ENCODE results near the gene KCNMA1. TPM values are rescaled to one million over a fixed set of nuclear protein-coding genes. Genes with fewer than 3 reads are reported as not detected.
"Not testable (repeated sequence)": the region's sequence is repeated elsewhere in the genome, so short reads cannot be mapped to it uniquely, and the experiment has no call there.

The KCNMA1 gene
- total RNA-seq, 1 donor from 2014 or later: 5.4 TPM

DNA sequence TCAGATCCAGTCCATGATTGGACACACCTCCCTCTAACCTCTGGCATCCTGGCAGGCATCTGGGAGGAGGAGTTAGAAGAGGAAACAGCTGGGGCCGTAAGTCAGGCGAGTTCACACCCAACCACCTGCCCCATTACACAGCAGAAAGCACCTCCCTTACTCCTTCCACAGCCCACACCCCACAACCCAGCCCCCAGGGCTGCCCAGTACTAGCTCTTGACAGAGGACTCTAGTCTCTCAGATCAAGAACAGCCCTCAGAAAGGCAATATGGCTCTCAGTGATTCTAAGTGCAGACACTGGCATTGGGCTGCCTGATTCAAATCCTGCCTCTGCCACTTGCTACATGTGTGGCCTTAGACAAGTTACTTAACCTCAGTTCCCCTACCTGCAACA, 34.1 kb downstream of the KCNMA1 start:
- peak; percentile 57 for ATAC-seq

DNA sequence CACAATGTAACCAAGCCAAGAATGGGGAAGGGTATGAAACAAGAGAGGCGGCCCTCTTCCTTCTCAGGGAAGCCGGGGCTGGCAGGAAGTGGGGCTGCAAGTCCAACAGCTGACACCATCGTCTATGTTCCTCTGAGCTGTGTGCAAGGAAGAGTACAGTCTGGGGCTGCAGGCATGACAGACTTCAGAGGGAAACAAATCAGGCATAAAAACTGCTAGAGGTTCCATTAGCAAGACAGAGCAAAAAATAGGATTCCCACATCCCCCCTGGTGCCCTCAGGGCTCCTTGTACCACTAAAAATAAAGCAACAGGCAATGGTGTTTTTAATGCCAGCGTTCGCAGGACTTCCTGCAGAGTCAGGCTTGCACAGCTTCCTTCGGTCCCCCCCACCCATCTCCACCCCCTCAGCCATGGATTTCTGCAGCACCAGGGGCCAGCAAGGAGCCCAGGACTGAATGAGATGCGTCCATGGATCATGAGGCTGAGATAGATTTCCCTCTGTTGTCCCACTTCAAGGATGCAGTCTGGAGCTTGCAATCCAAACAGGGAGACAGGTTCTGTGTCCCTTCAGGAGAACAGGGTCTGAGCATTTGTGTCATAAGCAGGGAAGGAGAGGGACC, 34.6 kb downstream of the KCNMA1 start:
- no peak for ATAC-seq

- no peak for ATAC-seq
Measured at GRCh38 chr10:77602231-77602912, 35.2 kb downstream of the KCNMA1 start.

DNA sequence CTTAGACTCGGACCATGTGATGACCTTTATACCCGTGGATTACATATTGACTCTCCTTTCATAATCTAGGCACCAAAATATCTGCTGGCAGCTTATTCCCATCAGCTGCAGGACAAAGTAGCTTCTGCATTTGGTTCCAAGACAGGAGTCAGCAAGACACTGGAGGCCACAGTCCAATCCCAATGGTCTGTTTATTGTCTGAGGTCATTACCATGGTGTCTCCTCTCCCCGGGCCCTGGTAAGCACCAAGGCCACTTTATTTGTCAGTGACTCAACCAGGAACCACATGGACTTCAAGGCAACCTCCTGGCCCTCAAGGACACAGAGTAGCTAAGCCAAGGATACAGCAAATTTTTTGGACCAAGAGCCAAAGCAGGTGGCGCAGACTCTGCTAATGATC, 36.1 kb downstream of the KCNMA1 start:
- no peak for ATAC-seq

DNA sequence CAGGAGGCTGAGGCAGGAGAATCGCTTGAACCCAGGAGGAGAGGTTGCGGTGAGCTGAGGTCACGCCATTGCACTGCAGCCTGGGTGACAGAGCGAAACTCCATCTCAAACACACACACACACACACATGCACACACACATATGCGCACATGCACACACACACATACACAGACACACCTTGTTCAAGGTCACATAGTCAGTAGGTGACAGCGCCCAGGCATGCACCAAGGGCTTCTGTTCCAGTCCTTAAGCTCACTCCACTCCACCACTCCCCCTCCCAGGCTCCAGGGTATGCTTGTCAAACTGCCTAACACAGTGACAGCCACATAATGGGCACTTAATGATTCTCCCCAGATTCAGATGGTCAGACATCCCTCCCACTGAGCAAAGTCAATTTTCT, 37.0 kb downstream of the KCNMA1 start:
- no peak for ATAC-seq

DNA sequence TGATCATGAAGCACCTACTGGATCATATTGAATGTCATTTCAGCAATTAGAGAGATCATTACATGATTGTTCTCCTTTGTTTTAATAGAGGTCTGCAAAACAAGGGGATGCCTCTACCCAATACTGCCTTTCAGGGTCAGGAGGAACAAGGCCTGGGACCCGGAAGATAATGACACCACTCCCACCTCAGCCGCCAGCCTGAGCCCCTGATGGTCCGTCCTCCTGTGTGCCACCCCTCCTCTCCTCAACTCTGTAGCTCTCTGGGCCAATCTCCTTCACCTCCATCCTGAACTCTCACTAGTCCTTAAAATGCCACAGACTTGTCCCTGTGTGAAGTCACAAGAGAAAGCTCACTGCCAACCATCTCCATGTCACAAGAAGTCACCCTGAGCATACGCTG, 38.0 kb downstream of the KCNMA1 start:
- no peak for ATAC-seq

- ATAC-seq: no peak
Measured at GRCh38 chr10:77598606-77599005, 39.0 kb downstream of the KCNMA1 start.

DNA sequence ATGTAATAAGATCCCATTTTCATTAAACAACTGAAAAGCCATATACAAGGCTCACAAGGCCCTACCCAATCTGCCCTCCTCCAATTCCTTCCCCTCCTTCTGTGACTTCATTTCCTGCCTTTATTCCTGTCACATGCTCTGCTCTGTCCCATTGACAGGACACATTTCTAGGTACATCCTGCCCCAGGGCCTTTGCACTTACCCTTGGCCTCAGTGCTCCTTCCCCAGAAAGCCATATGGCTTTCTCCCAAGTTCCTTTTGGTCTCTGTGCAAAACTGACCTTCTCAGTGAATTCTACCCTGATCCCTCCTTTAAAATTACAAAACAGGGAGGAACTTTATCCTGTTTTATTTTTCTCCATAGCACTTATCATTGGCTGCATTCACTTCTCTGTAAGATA, 40.0 kb downstream of the KCNMA1 start:
- no peak for ATAC-seq

GRCh38 chr10:77594471-77594783, 43.2 kb downstream of the KCNMA1 start:
- no peak for ATAC-seq

- ATAC-seq: no peak
Measured at GRCh38 chr10:77593771-77594470, 43.7 kb downstream of the KCNMA1 start.

- peak; percentile 98 for ATAC-seq
Measured at GRCh38 chr10:77592946-77593636, 44.5 kb downstream of the KCNMA1 start.

DNA sequence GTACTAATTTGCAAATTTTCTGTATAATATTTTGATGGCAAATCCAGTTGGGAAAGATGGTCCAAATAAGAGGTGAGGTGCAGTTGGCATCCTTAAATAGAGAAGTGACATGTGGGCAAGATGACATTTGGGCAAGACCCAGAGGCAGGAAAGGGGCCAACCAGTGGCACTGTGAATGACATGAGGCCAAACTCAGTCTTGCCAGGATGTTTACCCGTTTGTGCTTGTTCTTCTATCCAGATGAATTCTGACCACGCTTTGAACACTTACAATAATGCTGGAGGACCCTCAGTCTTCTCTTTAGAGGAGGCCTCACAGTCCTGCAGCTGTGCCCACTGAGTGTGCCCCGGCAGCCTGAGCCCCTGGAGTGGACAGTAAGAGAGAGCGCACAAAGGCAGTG, 45.1 kb downstream of the KCNMA1 start:
- ATAC-seq: peak; percentile 14

- ATAC-seq: no peak
Measured at GRCh38 chr10:77591238-77591880, 46.2 kb downstream of the KCNMA1 start.

- no peak for ATAC-seq
Measured at GRCh38 chr10:77590344-77591237, 47.0 kb downstream of the KCNMA1 start.

DNA sequence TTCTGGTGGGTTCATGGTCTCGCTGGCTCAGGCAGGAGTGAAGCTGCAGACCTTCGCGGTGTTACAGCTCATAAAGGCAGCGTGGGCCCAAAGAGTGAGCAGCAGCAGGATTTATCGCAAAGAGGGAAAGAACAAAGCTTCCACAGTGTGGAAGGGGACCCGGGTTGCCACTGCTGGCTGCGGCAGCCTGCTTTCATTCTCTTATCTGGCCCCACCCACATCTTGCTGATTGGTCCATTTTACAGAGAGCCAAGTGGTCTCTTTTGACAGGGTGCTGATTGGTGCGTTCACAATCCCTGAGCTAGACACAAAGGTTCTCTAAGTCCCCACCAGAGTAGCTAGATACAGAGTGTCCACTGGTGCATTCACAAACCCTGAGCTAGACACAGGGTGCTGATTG, 47.9 kb downstream of the KCNMA1 start:
- ATAC-seq: not testable (repeated sequence)

DNA sequence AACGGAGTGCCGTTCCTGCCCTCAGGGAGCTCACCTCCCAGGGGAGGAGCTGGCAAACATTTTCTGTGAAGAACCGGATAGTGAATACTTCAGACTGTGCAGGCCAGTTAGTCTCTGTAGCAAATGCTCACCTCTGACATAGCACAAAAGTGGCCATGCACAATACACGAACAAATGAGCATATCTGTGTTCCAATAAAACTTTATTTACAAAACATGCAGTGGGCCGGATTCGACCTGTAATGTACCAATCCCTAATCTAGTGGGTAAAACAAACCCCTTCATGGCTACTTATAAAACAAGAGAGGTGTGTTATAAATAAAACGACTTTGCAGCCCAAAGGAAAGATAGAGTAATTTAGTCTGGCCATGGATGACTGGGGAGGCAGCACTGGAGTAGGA, 48.7 kb downstream of the KCNMA1 start:
- no peak for ATAC-seq

- ATAC-seq: no peak
Measured at GRCh38 chr10:77587416-77587790, 50.2 kb downstream of the KCNMA1 start.

DNA sequence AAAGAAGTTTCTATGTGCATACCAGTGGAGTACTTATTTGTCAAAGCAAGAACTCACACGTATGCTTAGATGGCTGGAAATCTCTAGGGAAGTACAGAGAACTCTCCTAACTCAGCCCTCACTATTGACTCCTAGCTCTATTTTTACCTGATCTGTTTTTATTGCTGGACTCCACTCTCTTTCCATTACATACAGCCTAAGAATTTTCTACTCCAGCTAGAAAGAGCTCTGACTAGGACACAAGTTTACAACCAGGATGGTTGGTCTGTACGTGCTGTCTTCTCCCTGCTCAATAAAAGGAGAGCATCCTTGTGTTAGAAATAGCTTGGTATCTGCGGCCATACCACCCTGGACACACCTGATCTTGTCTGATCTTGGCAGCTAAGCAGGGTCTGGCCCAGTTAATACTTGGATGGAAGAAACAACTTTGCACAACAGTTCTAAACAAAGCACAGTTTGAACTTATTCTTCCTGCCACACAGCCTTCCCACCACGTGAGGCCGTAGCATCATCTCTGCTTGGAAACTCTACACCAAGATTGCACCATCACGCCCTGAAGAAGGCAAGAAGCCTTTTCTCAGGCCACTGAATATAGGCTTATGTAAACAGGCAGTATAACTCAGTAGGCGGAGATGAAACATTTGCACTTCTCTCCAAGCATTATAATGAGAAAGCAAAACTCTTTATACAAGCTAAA, 50.7 kb downstream of the KCNMA1 start:
- ATAC-seq: peak; percentile 67

DNA sequence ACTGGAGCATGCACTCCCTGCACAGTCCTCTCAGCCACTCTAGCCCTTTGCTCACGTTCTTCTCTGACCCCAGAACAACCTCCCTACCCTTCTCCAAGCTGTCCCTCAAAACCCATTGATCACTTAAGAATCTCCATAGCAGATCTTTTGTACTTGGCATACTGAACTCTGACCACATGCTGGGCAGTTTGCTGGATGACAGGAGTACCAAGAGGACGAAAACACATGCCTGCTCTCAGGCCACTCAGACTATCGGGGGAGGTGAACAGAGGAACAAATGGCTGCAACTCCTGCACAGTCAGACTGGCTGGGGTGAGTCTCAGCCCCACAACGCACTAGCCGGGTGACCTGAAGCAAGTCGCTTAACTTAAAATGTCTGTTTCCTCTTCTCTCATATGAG, 52.7 kb downstream of the KCNMA1 start:
- no peak for ATAC-seq

DNA sequence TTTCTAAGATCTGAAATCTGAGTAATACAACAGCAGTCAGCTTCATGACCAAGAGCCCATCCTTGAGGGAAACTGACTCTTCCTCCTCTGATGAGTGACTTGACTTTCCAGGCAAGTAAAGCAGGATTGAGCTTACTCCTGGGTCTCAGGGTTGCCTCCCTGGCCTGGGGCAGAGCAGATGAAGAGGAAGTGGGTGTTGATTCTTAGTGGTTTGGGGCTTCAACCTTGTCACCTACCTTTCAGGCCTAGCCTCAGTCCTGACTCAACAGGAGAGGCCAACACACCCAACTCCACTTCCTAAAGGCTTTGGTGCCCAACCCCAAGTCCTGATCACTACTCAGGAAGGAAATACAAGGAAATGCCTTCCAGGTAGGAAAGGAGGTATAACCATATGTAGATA, 54.1 kb downstream of the KCNMA1 start:
- peak; percentile 95 for ATAC-seq

DNA sequence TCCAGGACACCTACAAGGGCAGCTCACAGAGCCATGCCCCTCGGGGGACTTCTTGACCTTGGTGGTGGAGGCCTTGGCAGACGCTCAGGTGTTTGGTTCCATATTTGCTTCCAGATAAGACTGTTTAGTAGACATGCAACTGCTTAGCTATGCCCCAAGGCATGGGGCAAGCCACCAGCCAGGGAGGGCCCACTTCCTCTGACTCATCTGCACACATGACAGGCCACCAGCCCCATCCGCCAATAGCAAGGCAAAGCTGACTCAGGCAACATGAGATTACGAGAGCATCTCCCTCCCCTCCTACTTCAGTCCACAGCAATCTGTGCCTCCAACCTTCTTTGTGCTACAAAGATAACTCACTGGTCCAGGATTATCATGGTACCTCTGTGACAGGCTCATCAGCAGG, 54.9 kb downstream of the KCNMA1 start:
- peak; percentile 79 for ATAC-seq
